Stomach smooth muscle (tissue), 2 donors: ENCODE measurements around the gene KCNQ5.

ENCODE experiments used
- H3K27ac ChIP-seq: one replicate; pipeline ENCODE4 v1.7.0; 2013; ENCODE audit warnings: mild to moderate bottlenecking, low read length, inconsistent platforms
- H3K27me3 ChIP-seq, 2 donors: one replicate each; pipeline ENCODE4 v1.7.0; 2013; ENCODE audit warnings: low read length in 2 of 2; ENCODE audit not compliant: insufficient read depth in 2 of 2, control insufficient read depth in 1 of 2
- H3K36me3 ChIP-seq, 2 donors: one replicate each; pipeline ENCODE4 v1.7.0; 2013; ENCODE audit warnings: low read length in 2 of 2; ENCODE audit not compliant: control insufficient read depth in 2 of 2, insufficient read depth in 2 of 2
- H3K4me1 ChIP-seq: one replicate; pipeline ENCODE4 v1.7.0; 2013; ENCODE audit warnings: low read length; ENCODE audit not compliant: control insufficient read depth, insufficient read depth
- H3K4me3 ChIP-seq, 2 donors: one replicate each; pipeline ENCODE4 v1.7.0; 2013; ENCODE audit warnings: low read length in 2 of 2
- H3K9ac ChIP-seq, 2 donors: one replicate each; pipeline ENCODE4 v1.7.0; 2013; ENCODE audit warnings: low read length in 2 of 2, mild to moderate bottlenecking in 1 of 2
- H3K9me3 ChIP-seq, 2 donors: one replicate each; pipeline ENCODE4 v1.7.0; 2013; ENCODE audit warnings: low read length in 2 of 2; ENCODE audit not compliant: control insufficient read depth in 2 of 2
- donor health status: healthy.
- donor health status: Pancreatic carcinoma.

Gene KCNQ5

GRCh38 chr6:72789145-72789544 is 167.3 kb downstream of the KCNQ5 start:
- no peak overlapping the region for H3K4me3 ChIP-seq
- H3K36me3 ChIP-seq, result no peaks in the 10 kb centered on the region
- H3K4me1 ChIP-seq, result no peaks in the 10 kb centered on the region
- no peak overlapping the region for H3K9ac ChIP-seq
- no peaks in the 10 kb centered on the region for H3K27me3 ChIP-seq
- H3K9me3 ChIP-seq, result no peaks in the 10 kb centered on the region
- H3K27ac ChIP-seq, result no peak overlapping the region

- H3K36me3 ChIP-seq, result no peaks in the 10 kb centered on the region
- H3K9me3 ChIP-seq, result no peaks in the 10 kb centered on the region
- H3K4me3 ChIP-seq, result no peak overlapping the region
- no peaks in the 10 kb centered on the region for H3K4me1 ChIP-seq
- no peaks in the 10 kb centered on the region for H3K27me3 ChIP-seq
- no peak overlapping the region for H3K9ac ChIP-seq
- H3K27ac ChIP-seq, result no peak overlapping the region
Measured at GRCh38 chr6:72792692-72793091, 170.8 kb downstream of the KCNQ5 start.

DNA sequence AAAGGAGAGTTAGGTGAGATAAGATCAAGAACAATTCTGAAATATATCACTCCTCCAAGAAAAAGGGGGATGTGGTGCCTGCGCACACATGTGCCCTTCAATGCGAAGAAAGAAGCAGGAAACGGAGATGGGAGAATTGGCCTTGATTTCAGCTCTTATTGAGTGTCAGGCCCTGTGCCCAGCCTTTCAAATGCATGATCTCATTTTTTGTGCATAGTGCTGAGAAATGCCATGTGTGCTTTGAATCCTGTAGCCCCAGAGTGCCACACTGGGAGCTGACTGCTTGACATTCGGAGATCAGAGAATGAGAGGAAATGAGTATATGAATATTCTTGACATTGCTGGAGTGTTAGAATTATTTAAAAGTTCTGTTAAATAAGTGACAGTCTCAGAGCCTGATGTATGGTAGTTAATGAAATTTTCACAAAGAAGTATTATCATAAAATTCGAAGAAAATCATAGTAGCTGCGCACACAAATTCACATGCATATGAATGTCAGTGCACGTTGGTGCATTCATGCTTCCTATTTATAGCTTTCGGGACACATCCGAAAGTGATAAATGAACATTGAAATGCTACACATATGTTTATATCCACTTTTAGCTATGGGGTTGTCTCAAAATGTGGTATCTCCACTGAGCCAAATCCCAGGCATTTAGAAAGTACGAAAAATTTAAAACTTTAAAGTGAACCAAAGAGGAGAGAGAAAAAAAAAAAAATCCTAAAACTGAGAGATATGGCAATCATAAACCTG is 172.0 kb downstream of the KCNQ5 start:
- H3K27me3 ChIP-seq, result no peaks in the 10 kb centered on the region
- H3K9ac ChIP-seq, result no peak overlapping the region
- no peaks in the 10 kb centered on the region for H3K36me3 ChIP-seq
- H3K27ac ChIP-seq, result no peak overlapping the region
- H3K4me1 ChIP-seq, result no peaks in the 10 kb centered on the region
- no peak overlapping the region for H3K4me3 ChIP-seq
- H3K9me3 ChIP-seq, result no peaks in the 10 kb centered on the region

DNA sequence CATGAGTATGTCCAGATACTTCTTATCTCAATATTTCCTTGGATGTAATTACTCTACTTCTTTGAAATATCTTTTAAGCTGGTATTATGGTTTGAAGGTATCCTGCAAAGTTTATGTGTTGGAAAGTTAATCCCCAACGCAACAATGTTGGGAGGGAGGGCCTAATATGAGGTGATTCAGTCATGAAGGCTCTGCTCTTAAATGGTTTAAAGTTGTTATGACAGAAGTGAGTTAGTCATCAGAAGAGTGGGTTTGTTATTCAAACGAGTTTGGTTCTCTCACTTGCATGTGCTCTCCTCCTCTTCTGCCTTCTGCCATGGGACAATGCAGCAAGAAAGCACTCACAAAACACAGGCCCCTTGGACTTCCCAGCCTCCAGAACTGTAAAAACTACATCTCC is 176.3 kb downstream of the KCNQ5 start:
- Histone ChIP-seq H3K27ac (no peak overlapping the region), H3K4me3 (no peak overlapping the region)

GRCh38 chr6:72809746-72810379 is 188.0 kb downstream of the KCNQ5 start:
- no peak overlapping the region for H3K4me3 ChIP-seq
- no peaks in the 10 kb centered on the region for H3K27me3 ChIP-seq
- no peaks in the 10 kb centered on the region for H3K9me3 ChIP-seq
- no peaks in the 10 kb centered on the region for H3K36me3 ChIP-seq
- H3K4me1 ChIP-seq, result no peaks in the 10 kb centered on the region
- H3K27ac ChIP-seq, result no peak overlapping the region
- no peak overlapping the region for H3K9ac ChIP-seq

More for the DNA sequence above, 176.3 kb downstream of the KCNQ5 start:
- Histone ChIP-seq H3K9me3 (no peaks in the 10 kb centered on the region), H3K4me1 (no peaks in the 10 kb centered on the region), H3K36me3 (no peaks in the 10 kb centered on the region), H3K9ac (no peak overlapping the region), H3K27me3 (no peaks in the 10 kb centered on the region)

GRCh38 chr6:72810571-72811280 is 188.9 kb downstream of the KCNQ5 start:
- Histone ChIP-seq H3K4me1 (no peaks in the 10 kb centered on the region), H3K27me3 (no peaks in the 10 kb centered on the region), H3K4me3 (no peak overlapping the region), H3K9me3 (no peaks in the 10 kb centered on the region), H3K9ac (no peak overlapping the region), H3K27ac (no peak overlapping the region), H3K36me3 (no peaks in the 10 kb centered on the region)

- H3K36me3 ChIP-seq, result no peaks in the 10 kb centered on the region
- H3K9me3 ChIP-seq, result no peaks in the 10 kb centered on the region
- no peak overlapping the region for H3K4me3 ChIP-seq
- H3K9ac ChIP-seq, result no peak overlapping the region
- H3K27me3 ChIP-seq, result no peaks in the 10 kb centered on the region
- H3K27ac ChIP-seq, result no peak overlapping the region
- H3K4me1 ChIP-seq, result no peaks in the 10 kb centered on the region
Measured at GRCh38 chr6:72811971-72812421, 190.1 kb downstream of the KCNQ5 start.

- no peak overlapping the region for H3K27ac ChIP-seq
- no peaks in the 10 kb centered on the region for H3K27me3 ChIP-seq
- no peaks in the 10 kb centered on the region for H3K9me3 ChIP-seq
- H3K4me1 ChIP-seq, result no peaks in the 10 kb centered on the region
- no peak overlapping the region for H3K9ac ChIP-seq
- H3K4me3 ChIP-seq, result no peak overlapping the region
- H3K36me3 ChIP-seq, result no peaks in the 10 kb centered on the region
Measured at GRCh38 chr6:72813807-72814596, 192.1 kb downstream of the KCNQ5 start.

- H3K9ac ChIP-seq, result no peak overlapping the region
- H3K27ac ChIP-seq, result no peak overlapping the region
- H3K4me3 ChIP-seq, result no peak overlapping the region
- no peaks in the 10 kb centered on the region for H3K9me3 ChIP-seq
- H3K4me1 ChIP-seq, result no peaks in the 10 kb centered on the region
- no peaks in the 10 kb centered on the region for H3K36me3 ChIP-seq
- no peaks in the 10 kb centered on the region for H3K27me3 ChIP-seq
Measured at GRCh38 chr6:72816022-72816421, 194.2 kb downstream of the KCNQ5 start.

- Histone ChIP-seq H3K9me3 (no peaks in the 10 kb centered on the region), H3K4me3 (no peak overlapping the region), H3K36me3 (no peaks in the 10 kb centered on the region), H3K4me1 (no peaks in the 10 kb centered on the region), H3K27ac (no peak overlapping the region), H3K9ac (no peak overlapping the region), H3K27me3 (no peaks in the 10 kb centered on the region)
Measured at GRCh38 chr6:72817208-72817607, 195.3 kb downstream of the KCNQ5 start.
